Stimulated activated naive CD4-positive, alpha-beta T cell (primary cell): ENCODE results near the gene RFTN2.

ENCODE experiments used
- DNase-seq, 6 experiments: peaks; one replicate each; lab custom pipeline; 2025; lab: John Stamatoyannopoulos, UW

Gene RFTN2

GRCh38 chr2:197548582-197548981 is 126.8 kb downstream of the RFTN2 start:
- no peak for DNase-seq

- no peak for DNase-seq
Measured at GRCh38 chr2:197547163-197547900, 128.1 kb downstream of the RFTN2 start.

- DNase-seq = no peak
Measured at GRCh38 chr2:197543206-197543605, 132.2 kb downstream of the RFTN2 start.

GRCh38 chr2:197539734-197540133 is 135.7 kb downstream of the RFTN2 start:
- no peak for DNase-seq

- DNase-seq = no peak
Measured at GRCh38 chr2:197538412-197538811, 137.0 kb downstream of the RFTN2 start.
